ENCODE data around the gene RBBP8NL.

The RBBP8NL gene

DNA sequence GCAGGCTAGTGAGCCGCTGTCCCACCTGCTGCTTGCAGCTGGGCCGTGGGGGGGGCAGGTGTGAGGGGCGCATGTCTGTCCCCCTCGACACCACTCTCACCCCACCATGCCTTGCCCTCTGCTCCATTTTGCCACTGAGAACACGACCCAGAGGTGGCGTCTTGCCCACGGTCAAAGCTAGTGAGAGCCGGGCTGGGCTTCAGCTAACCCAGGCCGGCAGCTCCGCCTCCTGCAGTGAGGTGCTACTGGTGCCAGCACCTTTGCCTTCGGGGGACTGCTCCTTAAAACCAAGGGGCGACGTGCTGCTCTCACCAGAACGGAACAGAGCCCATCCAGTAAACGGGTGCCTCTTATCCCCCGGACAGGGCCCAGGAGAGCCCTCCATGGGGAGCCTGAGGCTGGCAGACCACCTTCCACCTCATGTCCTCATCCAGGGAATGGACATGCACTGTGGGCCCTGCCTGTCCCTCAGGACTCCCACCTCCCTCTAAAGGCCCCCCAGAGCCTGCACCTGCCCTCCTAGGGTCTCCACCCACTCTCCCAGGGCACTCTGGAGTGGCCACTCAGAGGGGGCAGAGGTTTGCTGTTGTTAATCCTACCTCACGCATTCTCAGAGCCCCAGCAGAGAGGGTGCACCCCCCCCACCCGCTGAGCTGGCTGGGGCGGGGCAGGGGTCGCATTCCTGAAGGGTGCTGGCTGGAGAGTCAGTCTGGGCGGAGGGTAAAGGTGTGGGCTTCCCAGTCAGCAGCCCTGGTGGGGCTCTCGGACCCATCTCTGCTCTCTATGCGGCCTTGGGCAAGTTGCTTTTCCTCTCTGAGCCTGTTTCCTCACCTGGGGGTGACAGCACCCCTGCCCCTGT lies 2.9 kb downstream of the RBBP8NL start:
- no peak for DNase-seq
- intact Hi-C loops (cut with DNase I), result no loop called here

- intact Hi-C loops (cut with DNase I), result no loop called here
- DNase-seq, result no peak
Observed at GRCh38 chr20:62423326-62423706, 4.0 kb downstream of the RBBP8NL start.

- no peak for DNase-seq
- intact Hi-C loops (cut with DNase I), result no loop called here
Observed at GRCh38 chr20:62422636-62423325, 4.6 kb downstream of the RBBP8NL start.

GRCh38 chr20:62421716-62421990 lies 5.7 kb downstream of the RBBP8NL start:
- no peak for DNase-seq
- intact Hi-C loops (cut with DNase I), result no loop called here

DNA sequence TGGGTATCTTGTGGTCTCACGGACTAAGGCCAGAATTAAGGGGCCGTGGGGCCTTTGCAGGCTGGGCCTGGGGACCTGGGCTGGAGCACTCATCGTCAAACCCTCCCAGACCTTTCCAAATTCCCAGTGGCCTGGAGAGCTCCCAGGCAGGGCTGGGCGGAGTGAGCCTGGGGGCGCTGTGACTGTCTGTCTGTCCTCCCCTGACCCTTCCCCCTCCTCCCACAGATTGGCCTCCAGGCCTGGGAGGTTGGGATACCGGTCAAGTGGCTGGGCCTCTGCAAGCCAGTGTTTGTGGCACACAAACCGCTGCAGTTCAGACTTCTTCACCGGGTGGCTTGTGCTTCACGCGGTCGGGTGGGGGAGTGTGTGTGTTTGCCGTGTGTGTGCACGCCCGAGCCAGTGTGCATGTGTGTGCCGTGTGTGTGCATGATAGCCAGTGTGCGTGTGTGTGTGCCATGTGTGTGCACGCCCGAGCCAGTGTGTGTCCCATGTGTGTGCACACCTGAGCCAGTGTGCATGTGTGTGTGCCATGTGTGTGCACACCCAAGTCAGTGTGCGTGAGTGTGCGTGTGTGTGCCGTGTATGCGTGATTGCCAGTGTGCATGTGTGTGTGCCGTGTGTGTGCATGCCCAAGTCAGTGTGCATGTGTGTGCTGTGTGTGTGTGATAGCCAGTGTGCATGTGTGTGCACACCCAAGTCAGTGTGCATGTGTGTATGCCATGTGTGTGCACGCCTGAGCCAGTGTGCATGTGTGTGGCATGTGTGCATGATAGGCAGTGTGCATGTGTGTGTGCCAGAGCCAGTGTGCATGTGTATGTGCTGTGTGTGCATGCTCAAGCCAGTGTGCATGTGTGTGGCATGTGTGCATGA lies 6.3 kb downstream of the RBBP8NL start:
- intact Hi-C loops (cut with DNase I), result no loop called here
- no peak for DNase-seq

DNA sequence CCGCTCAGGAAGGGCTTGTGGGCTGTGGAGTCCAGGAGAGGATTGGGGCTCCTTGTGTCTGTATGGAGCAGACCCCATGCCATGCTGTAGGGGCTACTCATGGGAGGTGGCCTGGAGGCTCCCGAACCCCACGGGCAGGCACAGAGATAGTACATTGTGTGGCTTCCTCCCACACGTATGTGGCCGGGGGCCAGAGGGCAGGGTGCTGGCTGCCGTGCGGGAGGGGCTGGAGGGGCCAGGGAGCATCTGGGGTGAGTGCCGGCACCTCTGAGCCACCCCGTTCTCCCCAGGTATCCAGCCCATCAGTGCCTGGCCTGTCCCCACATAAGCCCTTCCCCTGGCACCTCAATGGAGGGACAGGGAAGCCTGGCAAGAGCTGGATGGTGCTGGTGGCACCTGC lies 7.6 kb downstream of the RBBP8NL start:
- intact Hi-C loops (cut with DNase I), result no loop called here
- DNase-seq, result no peak

DNA sequence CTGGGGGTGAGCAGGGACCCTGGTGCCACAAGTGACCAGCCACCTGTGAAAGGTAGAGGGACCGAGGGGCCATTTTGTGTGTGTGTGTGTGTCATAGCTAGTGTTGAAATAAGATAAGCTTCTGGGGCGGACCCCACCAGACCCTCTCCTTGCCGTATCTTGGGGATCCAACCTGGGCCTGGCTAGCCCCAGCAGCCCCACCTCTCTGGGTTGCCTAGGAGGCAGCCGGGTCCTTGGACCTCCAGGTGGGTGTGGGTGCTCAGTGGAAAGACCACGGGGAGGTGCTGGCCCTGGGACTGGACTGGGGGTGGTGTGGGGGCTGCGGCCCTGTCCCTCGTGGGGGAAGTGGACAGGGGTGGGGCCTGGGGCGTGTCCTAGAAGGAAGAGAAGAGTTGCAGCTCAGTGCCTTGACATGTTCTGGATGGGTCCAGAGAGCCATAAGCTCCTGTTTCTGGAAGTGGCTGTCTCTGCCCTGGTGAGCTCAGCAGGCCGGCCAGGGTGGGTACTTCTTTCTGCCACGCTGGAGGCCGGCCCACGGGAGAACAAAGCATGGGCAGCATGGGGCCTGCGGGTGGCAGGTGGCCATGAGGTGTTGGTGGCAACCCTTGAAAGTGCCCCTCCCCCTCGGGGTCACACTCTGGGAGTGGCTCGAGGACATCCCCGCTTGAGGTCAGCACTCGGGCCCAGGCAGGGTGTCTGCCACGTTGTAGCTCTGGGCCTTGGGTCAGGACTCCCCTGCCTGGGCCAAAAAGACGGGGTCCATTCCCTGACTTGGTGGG lies 8.4 kb downstream of the RBBP8NL start:
- intact Hi-C loops (cut with DNase I), result no loop called here
- no peak for DNase-seq

- DNase-seq, result no peak
- intact Hi-C loops (cut with DNase I), result no loop called here
Observed at GRCh38 chr20:62417981-62418708, 9.2 kb downstream of the RBBP8NL start.

DNA sequence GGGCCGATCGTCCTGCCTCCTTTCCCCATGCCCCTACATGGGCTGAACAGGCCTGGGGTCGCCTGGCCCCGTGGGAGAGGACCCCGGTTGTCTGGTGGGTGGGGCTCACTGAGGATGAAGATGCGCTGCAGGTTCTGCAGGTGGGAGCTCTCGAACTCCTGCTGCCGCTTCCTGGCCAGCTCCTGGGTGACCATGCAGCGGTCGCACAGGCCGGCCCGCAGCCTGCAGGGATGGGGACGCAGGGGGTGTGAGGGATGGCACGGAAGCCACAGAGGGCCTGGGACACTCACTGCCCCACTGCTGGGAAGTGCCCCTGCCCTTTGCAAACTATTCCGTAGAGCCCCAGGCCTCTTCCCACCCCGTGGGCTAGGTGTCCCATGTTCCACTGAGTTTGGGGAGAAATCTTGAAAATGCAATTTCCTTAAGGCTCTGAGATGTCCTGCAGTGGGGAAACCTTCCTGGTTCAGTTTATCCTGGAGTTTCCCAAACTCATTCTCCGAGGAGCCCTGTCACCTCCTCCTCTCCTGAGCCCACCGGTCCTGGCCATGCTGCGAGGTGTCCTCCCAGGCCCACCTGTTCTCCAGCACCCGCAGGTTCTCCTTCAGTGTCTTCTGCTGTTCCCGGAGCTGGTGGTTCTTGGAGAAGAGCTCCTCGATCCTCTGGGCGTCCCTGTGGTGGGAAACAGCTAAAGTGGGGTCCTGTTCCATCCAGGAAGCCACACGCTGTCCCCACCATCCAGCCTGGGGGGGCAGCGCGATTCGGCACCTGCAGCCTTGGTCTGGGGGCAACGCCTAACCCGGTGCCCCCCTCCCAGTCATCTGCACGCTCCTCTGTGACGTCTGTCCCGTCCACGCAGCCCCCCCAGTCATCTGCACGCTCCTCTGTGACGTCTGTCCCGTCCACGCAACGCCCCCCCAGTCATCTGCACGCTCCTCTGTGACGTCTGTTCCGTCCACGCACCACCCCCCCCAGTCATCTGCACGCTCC lies 10.4 kb downstream of the RBBP8NL start:
- intact Hi-C loops (cut with DNase I), result no loop called here
- DNase-seq, result no peak

DNA sequence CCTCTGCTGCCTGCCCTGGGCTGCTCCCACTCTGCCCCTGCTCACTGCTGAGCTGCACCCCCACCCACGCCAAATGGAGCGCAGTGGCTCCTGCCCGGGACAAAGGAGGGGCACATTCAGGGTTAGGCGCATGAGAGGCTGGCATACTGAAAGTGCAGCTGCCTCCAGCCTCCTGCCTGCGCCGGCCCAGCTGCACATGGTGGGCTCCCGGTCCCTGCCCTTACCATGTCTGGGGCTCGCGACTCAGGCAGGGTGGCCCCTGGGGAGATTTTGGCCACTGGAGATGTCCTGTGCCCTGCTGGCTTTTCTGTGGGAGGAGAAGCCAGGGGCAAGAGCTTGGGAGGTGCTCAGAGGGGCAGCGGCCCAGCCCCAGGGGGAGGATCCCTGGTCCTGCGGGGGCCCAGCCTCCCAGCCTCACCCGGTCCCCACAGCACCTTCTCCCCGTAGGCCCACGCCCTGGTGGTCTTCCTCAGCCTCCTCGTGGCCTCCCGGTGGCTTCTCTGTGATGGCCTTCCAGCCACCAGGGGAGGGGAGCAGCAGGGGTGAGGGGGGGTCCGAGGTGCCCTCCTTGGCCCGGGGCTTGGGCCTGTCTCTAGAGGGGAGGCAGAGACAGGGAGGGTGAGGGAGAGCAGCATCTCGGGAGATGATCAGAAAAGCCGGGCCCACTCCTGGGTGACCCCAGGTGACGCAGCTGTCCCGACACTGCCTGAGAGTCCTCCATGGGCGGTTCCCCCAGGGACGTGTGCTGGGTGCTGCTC lies 11.8 kb downstream of the RBBP8NL start:
- intact Hi-C loops (cut with DNase I), result no loop called here
- DNase-seq, result no peak

DNA sequence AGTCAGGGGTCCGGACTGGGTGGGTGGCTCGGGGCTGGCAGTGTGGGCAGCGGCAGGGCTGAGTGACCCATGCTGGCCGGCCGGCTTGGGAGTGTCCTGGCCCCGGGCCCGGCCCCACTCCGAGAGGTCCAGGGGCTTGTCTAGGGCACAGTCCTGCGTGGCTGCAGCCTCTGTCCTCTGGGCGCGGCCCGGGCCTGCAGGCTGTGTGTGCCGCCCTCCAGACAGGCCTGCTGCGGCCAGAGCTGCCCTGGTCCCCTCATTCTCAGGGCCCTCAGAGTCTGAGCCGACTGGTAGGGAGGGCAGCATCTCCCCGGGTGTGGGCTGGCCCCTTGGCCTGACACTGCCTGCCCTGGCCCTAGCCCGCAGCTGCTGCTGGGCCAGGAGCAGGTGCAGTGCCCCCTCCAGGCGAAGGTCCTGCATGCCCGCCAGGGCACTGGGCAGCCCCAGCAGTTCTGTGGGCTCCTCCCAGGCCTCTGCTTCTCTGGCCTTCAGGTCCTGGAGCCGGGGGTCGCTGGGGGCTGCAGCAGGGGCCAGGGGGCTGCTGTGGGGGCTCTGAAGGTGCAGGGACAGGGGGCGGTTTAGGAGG lies 13.3 kb downstream of the RBBP8NL start:
- intact Hi-C loops (cut with DNase I), result loop anchor here (5.0 kb wide), 1 partner anchor 203 kb away; no protein-coding TSS in a partner anchor
- DNase-seq, result no peak

GRCh38 chr20:62413025-62413570 lies 14.2 kb downstream of the RBBP8NL start:
- intact Hi-C loops (cut with DNase I), result loop anchor here (5.0 kb wide), 1 partner anchor 204 kb away; no protein-coding TSS in a partner anchor
- DNase-seq, result no peak

- intact Hi-C loops (cut with DNase I), result loop anchor here (5.0 kb wide), 1 partner anchor 205 kb away; no protein-coding TSS in a partner anchor
Observed at GRCh38 chr20:62412194-62413024, 14.9 kb downstream of the RBBP8NL start.

DNA sequence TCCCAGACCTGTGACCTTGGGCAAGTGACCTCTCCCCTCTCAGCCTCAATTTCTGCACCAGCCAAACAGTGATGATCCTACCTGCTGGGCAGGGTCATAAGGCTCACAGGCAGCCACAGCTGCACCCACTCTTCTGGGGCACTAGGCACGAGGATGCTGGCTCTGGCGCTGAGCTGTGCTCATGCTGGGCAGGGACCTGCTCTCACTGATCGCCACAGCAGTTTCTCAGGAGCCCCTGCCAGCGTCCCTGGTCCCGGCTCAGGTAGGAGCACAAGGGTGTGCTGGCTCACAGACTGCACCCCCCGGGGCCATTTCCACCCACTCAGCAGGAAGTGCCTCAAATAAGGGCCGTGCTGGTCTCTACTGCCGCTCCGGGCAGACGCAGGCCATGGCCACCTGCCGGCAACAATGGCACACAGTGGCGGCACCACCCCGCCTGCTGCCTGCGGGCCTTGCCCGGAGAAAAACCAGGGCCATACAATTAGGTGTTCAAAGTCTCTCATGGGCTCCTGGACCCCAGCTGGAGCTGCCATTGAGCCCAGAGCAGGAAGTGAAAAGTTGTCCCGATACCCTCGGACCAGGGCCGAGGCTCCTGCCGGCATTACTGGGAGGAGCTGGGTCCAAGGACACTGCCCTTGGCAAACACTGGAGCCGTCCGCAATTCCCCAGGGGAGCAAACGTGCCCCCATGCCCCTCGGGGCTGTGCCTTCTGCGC lies 15.7 kb downstream of the RBBP8NL start:
- intact Hi-C loops (cut with DNase I), result loop anchor here (5.0 kb wide), 1 partner anchor 206 kb away; no protein-coding TSS in a partner anchor
- DNase-seq, result no peak

More at GRCh38 chr20:62412194-62413024, 14.9 kb downstream of the RBBP8NL start:
- no peak for DNase-seq

DNA sequence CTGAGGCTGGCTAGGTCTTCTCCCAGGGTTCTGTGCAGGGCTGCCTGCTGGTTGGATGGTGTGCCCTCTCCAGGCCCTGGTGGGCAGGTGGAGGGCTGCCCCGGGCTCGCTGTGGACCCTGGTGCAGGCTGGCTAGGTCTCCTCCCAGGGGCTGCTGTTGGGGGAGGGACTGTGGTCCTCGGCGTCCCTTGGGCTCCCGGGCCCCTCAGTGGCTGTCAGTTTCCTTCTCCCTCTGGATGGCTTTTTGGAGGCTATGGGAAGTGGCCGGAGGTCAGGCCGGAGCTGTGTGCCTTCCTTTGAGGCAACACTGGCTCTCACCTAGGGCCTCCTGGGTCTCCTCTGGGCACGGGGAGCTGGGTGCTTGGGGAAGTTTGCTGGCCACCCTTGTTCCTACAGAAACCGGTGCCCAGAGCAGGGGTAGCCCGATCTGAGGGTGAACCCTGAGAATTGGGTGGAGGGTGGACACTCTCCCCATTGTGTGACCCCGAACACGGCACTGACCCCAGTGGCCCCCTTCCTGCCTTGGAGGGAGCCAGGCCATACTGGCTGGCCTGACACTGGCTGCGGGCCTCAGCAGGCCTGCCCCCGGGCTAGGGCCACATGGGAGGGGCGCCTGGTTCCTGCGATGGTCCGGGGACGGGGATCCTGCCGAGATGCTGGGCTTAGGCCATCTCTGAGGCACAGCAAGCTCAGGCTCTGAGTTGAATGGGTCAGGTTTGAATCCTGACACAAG lies 16.4 kb downstream of the RBBP8NL start:
- no peak for DNase-seq
- intact Hi-C loops (cut with DNase I), result loop anchor here (5.0 kb wide), 1 partner anchor 206 kb away; no protein-coding TSS in a partner anchor
